ACC112 (cell line): ENCODE results near the gene RPS6KA3.

ENCODE experiments used
- H2AFZ ChIP-seq: fragments of 200-600 bp; sonication (generic); one replicate; pipeline ENCODE4 v1.6.0; 2017; ENCODE audit warnings: antibody characterized with exemption, low read length; ENCODE audit not compliant: unreplicated experiment
- H3K27ac ChIP-seq: fragments of 200-600 bp; sonication (generic); 2 replicates; pipeline ENCODE4 v1.5.1; 2014; ENCODE audit warnings: low read depth, mild to moderate bottlenecking, antibody characterized with exemption, low read length, moderate library complexity
- H3K27me3 ChIP-seq: fragments of 200-600 bp; sonication (generic); 2 replicates; pipeline ENCODE4 v1.6.1; 2014; ENCODE audit warnings: mild to moderate bottlenecking, antibody characterized with exemption, low read length, moderate library complexity, mixed read lengths; ENCODE audit not compliant: insufficient read depth
- H3K36me3 ChIP-seq: fragments of 200-600 bp; sonication (generic); 2 replicates; pipeline ENCODE4 v1.6.1; 2016; ENCODE audit warnings: mild to moderate bottlenecking, antibody characterized with exemption, low read length, moderate library complexity, mixed read lengths; ENCODE audit not compliant: insufficient read depth
- H3K4me1 ChIP-seq: fragments of 200-600 bp; sonication (generic); one replicate; pipeline ENCODE4 v1.6.1; 2016; ENCODE audit warnings: low read length, mixed read lengths; ENCODE audit not compliant: insufficient read depth, unreplicated experiment, control insufficient read depth
- H3K4me3 ChIP-seq: fragments of 200-600 bp; sonication (generic); 2 replicates; pipeline ENCODE4 v1.5.1; 2014; ENCODE audit warnings: mild to moderate bottlenecking, low read depth, low read length
- H3K79me2 ChIP-seq: fragments of 200-600 bp; sonication (generic); one replicate; pipeline ENCODE4 v1.6.0; 2016; ENCODE audit warnings: low read length; ENCODE audit not compliant: control insufficient read depth, unreplicated experiment, insufficient read depth

Gene RPS6KA3

GRCh38 chrX:20147561-20147960 is 119.1 kb downstream of the RPS6KA3 start:
- Histone ChIP-seq H3K4me3 (no peak overlapping the region), H3K27ac (no peak overlapping the region), H2AFZ (no peak overlapping the region), H3K79me2 (no peaks in the 10 kb centered on the region), H3K4me1 (peaks cover 15% of the 10 kb centered on the region), H3K36me3 (peaks cover 4% of the 10 kb centered on the region), H3K27me3 (no peaks in the 10 kb centered on the region)

GRCh38 chrX:20144491-20144890 is 122.2 kb downstream of the RPS6KA3 start:
- H3K27ac ChIP-seq = peak overlapping the region; percentile 34; the same call in 1 of the 2 replicates
- H3K36me3 ChIP-seq = peaks cover 5% of the 10 kb centered on the region
- H3K79me2 ChIP-seq = peaks cover 21% of the 10 kb centered on the region
- peaks cover 18% of the 10 kb centered on the region for H3K4me1 ChIP-seq
- H3K27me3 ChIP-seq = no peaks in the 10 kb centered on the region
- no peak overlapping the region for H2AFZ ChIP-seq
- H3K4me3 ChIP-seq = no peak overlapping the region

GRCh38 chrX:20143561-20143960 is 123.1 kb downstream of the RPS6KA3 start:
- H3K27me3 ChIP-seq = no peaks in the 10 kb centered on the region
- H3K27ac ChIP-seq = no peak overlapping the region; the same call in 1 of the 2 replicates
- H3K4me3 ChIP-seq = no peak overlapping the region
- peaks cover 26% of the 10 kb centered on the region for H3K4me1 ChIP-seq
- no peak overlapping the region for H2AFZ ChIP-seq
- H3K36me3 ChIP-seq = peaks cover 13% of the 10 kb centered on the region
- H3K79me2 ChIP-seq = peaks cover 31% of the 10 kb centered on the region

DNA sequence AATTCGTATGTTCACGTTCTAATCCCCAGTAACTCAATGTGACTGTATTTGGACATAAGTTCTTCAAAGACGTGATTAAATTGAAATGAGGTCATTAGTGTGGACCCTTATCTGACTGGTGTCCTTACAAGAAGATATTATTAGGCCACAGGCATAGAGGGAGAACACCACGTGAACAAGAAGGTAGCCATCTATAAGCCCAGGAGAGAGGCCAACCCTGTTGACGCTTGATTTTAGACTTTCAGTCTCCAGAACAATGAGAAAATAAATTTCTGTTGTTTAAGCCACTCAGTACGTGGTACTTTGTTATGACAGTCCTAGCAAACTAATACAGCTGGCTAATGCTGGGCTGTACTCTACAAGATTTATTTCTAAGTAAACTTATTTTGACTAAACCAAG is 123.6 kb downstream of the RPS6KA3 start:
- H3K4me3 ChIP-seq = peak overlapping the region; percentile 65; the same call in 1 of the 2 replicates
- H3K27me3 ChIP-seq = no peaks in the 10 kb centered on the region

GRCh38 chrX:20141281-20142220 is 125.2 kb downstream of the RPS6KA3 start, which contains the start of gene EIF1AX:
Gene EIF1AX (minus strand): TSS chrX:20141838. CDS start chrX:20141640, 198 bp downstream.
- peaks cover 26% of the 10 kb centered on the region for H3K36me3 ChIP-seq
- peak within 1 kb of the TSS; percentile 95 for H3K4me3 ChIP-seq
- H3K27ac ChIP-seq = peak within 1 kb of the TSS; percentile 75
- H3K27me3 ChIP-seq = no peaks in the 10 kb centered on the region
- H3K4me1 ChIP-seq = peaks cover 29% of the 10 kb centered on the region
- peak within 1 kb of the TSS; percentile 81 for H2AFZ ChIP-seq
- H3K79me2 ChIP-seq = peaks cover 47% of the 10 kb centered on the region

More for the DNA sequence above, 123.6 kb downstream of the RPS6KA3 start:
- H2AFZ ChIP-seq = no peak overlapping the region
- no peak overlapping the region for H3K27ac ChIP-seq
- peaks cover 26% of the 10 kb centered on the region for H3K4me1 ChIP-seq
- H3K36me3 ChIP-seq = peaks cover 17% of the 10 kb centered on the region
- H3K79me2 ChIP-seq = peaks cover 35% of the 10 kb centered on the region

- H3K4me3 ChIP-seq = peak overlapping the region; percentile 95
- peak overlapping the region; percentile 75 for H3K27ac ChIP-seq
- no peaks in the 10 kb centered on the region for H3K27me3 ChIP-seq
- peaks cover 35% of the 10 kb centered on the region for H3K4me1 ChIP-seq
- H2AFZ ChIP-seq = no peak overlapping the region
- peaks cover 58% of the 10 kb centered on the region for H3K79me2 ChIP-seq
- peaks cover 37% of the 10 kb centered on the region for H3K36me3 ChIP-seq
Measured at GRCh38 chrX:20140420-20140819, 126.3 kb downstream of the RPS6KA3 start.

- Histone ChIP-seq H3K4me3 (peak overlapping the region; percentile 95), H2AFZ (no peak overlapping the region), H3K27ac (peak overlapping the region; percentile 75), H3K36me3 (peaks cover 42% of the 10 kb centered on the region), H3K4me1 (peaks cover 37% of the 10 kb centered on the region), H3K27me3 (no peaks in the 10 kb centered on the region), H3K79me2 (peaks cover 63% of the 10 kb centered on the region)
Measured at GRCh38 chrX:20139966-20140365, 126.7 kb downstream of the RPS6KA3 start.

- Histone ChIP-seq H3K4me1 (peaks cover 35% of the 10 kb centered on the region), H3K79me2 (peaks cover 73% of the 10 kb centered on the region), H3K27me3 (no peaks in the 10 kb centered on the region), H2AFZ (no peak overlapping the region), H3K4me3 (no peak overlapping the region), H3K27ac (no peak overlapping the region), H3K36me3 (peaks cover 62% of the 10 kb centered on the region)
Measured at GRCh38 chrX:20135944-20136343, 130.8 kb downstream of the RPS6KA3 start.

GRCh38 chrX:20132666-20133065 is 134.0 kb downstream of the RPS6KA3 start:
- Histone ChIP-seq H3K4me1 (peaks cover 45% of the 10 kb centered on the region), H3K79me2 (peaks cover 46% of the 10 kb centered on the region), H3K27me3 (no peaks in the 10 kb centered on the region), H2AFZ (no peak overlapping the region), H3K27ac (peak overlapping the region; percentile 43), H3K36me3 (peaks cover 57% of the 10 kb centered on the region), H3K4me3 (no peak overlapping the region)

GRCh38 chrX:20130357-20130756 is 136.4 kb downstream of the RPS6KA3 start:
- Histone ChIP-seq H3K27me3 (no peaks in the 10 kb centered on the region), H3K36me3 (peaks cover 37% of the 10 kb centered on the region), H3K4me3 (no peak overlapping the region), H2AFZ (no peak overlapping the region), H3K27ac (peak overlapping the region; percentile 74), H3K4me1 (peaks cover 37% of the 10 kb centered on the region), H3K79me2 (peaks cover 24% of the 10 kb centered on the region)

DNA sequence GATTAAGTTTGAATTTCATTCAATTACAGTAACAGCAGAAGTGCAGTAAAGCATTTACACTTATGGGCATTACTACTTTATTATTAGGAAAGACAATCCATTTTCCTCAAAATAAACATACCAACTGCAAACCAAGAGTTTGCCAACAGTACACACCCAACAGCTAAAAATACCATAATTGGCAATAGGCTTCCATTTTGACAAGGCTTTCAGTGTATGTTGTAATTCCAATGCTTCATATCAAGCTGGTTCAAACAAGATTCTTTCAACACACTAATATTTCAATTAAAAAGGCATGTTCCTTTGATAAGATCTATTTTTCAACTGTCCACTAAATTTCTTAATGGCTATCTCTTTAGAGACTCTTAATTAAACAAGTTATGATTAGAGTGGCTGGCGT is 137.2 kb downstream of the RPS6KA3 start:
- Histone ChIP-seq H2AFZ (no peak overlapping the region), H3K4me1 (peaks cover 35% of the 10 kb centered on the region), H3K79me2 (peaks cover 17% of the 10 kb centered on the region), H3K27ac (peak overlapping the region; percentile 62), H3K27me3 (no peaks in the 10 kb centered on the region), H3K36me3 (peaks cover 29% of the 10 kb centered on the region), H3K4me3 (no peak overlapping the region)
